Measurements from ENCODE around the gene AIF1L.
A peak's percentile ranks its signal among the peaks of the same experiment; 100 is the strongest.

DNA sequence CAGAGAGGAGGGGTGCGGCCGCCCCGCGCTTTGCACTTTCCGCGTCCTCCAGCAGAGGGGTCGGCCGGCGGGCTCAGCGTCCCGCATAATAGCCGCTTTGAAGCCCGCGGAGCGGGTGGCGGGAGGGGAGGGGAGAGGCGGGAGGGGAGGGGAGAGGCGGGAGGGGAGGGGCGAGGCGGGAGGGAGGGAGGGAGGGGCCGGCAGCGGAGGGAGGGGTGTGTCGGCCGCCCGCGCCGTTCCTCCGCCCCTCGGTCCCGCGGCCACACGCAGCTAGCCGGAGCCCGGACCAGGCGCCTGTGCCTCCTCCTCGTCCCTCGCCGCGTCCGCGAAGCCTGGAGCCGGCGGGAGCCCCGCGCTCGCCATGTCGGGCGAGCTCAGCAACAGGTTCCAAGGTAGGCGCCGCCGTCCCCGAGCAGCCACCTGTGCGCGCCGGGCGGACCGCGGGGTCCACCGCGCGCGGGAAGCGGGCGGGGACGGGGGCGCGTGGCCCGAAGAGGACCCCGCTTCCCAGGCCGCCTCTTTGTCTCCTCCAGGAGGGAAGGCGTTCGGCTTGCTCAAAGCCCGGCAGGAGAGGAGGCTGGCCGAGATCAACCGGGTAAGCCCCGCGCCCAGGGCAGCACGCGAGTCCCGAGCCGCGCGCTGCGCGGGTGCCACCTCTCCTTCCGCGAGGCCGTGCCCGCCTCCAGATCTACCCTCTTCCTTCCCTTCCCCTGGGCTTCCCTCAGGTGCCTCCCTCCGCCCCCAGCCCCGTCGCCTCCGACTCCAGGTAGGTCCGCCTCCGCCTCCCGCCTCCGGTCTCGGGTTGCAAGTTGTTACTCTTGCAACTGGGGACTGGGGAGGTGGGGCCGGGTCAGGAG is at the start of gene AIF1L:
- TF ChIP-seq, protein P1, sequence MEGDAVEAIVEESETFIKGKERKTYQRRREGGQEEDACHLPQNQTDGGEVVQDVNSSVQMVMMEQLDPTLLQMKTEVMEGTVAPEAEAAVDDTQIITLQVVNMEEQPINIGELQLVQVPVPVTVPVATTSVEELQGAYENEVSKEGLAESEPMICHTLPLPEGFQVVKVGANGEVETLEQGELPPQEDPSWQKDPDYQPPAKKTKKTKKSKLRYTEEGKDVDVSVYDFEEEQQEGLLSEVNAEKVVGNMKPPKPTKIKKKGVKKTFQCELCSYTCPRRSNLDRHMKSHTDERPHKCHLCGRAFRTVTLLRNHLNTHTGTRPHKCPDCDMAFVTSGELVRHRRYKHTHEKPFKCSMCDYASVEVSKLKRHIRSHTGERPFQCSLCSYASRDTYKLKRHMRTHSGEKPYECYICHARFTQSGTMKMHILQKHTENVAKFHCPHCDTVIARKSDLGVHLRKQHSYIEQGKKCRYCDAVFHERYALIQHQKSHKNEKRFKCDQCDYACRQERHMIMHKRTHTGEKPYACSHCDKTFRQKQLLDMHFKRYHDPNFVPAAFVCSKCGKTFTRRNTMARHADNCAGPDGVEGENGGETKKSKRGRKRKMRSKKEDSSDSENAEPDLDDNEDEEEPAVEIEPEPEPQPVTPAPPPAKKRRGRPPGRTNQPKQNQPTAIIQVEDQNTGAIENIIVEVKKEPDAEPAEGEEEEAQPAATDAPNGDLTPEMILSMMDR (IDR thresholded peaks at IDR 0.05): peak in 1 of 6 experiments; percentile 37
- TF ChIP-seq POLR2AphosphoS5 (IDR thresholded peaks at IDR 0.05) (no peak), POLR2A (IDR thresholded peaks at IDR 0.05) (peak in 1 of 4 donors; percentile 13), EP300 (IDR thresholded peaks at IDR 0.05) (no peak)
